NOMO-1 treated with dmso at 0.1 percent for 144 hours (cell line): ENCODE measurements around the gene KCTD4.

ENCODE experiments used
- DNase-seq: peaks from one replicate; lab custom pipeline; 2025; ENCODE audit not compliant: unreplicated experiment; lab: John Stamatoyannopoulos, UW

The KCTD4 gene

GRCh38 chr13:45178349-45179162, 22.3 kb downstream of the KCTD4 start:
- no peak for DNase-seq

- DNase-seq = no peak
These were observed 26.4 kb downstream of the KCTD4 start for GRCh38 chr13:45174478-45174877.

GRCh38 chr13:45168555-45168930, 32.3 kb downstream of the KCTD4 start:
- no peak for DNase-seq

GRCh38 chr13:45167611-45168554, 33.0 kb downstream of the KCTD4 start:
- no peak for DNase-seq

GRCh38 chr13:45166858-45167257, 34.0 kb downstream of the KCTD4 start:
- DNase-seq = no peak

- no peak for DNase-seq
These were observed 38.0 kb downstream of the KCTD4 start for GRCh38 chr13:45162821-45163220.

GRCh38 chr13:45162194-45162593, 38.7 kb downstream of the KCTD4 start:
- no peak for DNase-seq

GRCh38 chr13:45156565-45157361, 44.1 kb downstream of the KCTD4 start:
- DNase-seq = no peak

GRCh38 chr13:45149964-45150363, 50.9 kb downstream of the KCTD4 start:
- DNase-seq = no peak

- no peak for DNase-seq
These were observed 57.5 kb downstream of the KCTD4 start for GRCh38 chr13:45143346-45143751.
